ENCODE data around the gene PHC3.

Gene PHC3

DNA sequence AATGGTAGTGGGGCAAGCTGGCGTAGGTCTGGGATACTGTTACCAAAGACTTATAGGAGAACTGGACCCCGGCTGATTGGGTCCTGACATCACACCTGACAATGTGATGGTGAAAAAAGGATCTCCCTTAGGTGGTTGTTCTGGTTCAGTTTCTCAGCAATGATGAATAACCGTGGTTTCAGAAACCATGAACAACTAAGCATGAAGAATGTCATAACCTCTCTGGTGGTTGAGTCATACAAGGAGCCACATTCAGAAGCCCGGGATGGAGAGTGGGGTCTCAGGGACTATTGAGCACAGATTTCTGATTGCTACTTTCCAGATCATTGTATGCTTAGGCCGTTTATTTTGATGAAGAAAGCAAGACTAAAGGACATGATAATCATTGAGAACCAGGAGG lies 126.3 kb downstream of the PHC3 start:
- in situ Hi-C loops (cut with MboI; ENCODE audit: low sequenced_read_pairs, unreplicated experiment) = no loop called here
- peak; percentile 51 for DNase-seq (ENCODE audit: low spot score)
- TF ChIP-seq, protein P1, sequence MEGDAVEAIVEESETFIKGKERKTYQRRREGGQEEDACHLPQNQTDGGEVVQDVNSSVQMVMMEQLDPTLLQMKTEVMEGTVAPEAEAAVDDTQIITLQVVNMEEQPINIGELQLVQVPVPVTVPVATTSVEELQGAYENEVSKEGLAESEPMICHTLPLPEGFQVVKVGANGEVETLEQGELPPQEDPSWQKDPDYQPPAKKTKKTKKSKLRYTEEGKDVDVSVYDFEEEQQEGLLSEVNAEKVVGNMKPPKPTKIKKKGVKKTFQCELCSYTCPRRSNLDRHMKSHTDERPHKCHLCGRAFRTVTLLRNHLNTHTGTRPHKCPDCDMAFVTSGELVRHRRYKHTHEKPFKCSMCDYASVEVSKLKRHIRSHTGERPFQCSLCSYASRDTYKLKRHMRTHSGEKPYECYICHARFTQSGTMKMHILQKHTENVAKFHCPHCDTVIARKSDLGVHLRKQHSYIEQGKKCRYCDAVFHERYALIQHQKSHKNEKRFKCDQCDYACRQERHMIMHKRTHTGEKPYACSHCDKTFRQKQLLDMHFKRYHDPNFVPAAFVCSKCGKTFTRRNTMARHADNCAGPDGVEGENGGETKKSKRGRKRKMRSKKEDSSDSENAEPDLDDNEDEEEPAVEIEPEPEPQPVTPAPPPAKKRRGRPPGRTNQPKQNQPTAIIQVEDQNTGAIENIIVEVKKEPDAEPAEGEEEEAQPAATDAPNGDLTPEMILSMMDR (IDR thresholded peaks at IDR 0.05; ENCODE audit: borderline replicate concordance, control extremely low read depth, extremely low read depth, insufficient read depth, missing control alignments) = no peak

DNA sequence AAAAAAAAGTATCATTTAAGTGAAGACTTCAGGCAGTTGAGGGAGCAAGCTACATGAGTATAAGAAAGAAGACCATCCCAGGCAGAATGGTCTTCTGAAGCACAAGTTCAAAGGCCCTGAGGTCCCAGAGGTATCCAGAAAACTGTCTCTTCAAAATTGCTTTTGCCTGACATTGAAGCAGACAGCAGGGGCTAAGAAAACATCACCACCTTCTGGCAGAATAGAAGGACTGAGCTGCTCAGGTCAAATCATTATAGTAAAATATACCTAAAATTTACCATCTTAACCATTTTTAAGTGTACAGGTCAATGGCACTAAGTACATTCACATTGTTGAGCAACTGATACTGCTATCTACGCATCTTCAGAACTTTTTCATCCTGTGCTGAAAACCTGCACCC lies 127.3 kb downstream of the PHC3 start:
- TF ChIP-seq, protein P1 (IDR thresholded peaks at IDR 0.05; ENCODE audit: borderline replicate concordance, control extremely low read depth, extremely low read depth, insufficient read depth, missing control alignments) = peak; percentile 34
- in situ Hi-C loops (cut with MboI; ENCODE audit: low sequenced_read_pairs, unreplicated experiment) = no loop called here
- DNase-seq (ENCODE audit: low spot score) = no peak

GRCh38 chr3:170052398-170052797 lies 129.1 kb downstream of the PHC3 start:
- in situ Hi-C loops (cut with MboI; ENCODE audit: low sequenced_read_pairs, unreplicated experiment) = no loop called here
- DNase-seq (ENCODE audit: low spot score) = no peak
- TF ChIP-seq, protein P1 (IDR thresholded peaks at IDR 0.05; ENCODE audit: borderline replicate concordance, control extremely low read depth, extremely low read depth, insufficient read depth, missing control alignments) = no peak

DNA sequence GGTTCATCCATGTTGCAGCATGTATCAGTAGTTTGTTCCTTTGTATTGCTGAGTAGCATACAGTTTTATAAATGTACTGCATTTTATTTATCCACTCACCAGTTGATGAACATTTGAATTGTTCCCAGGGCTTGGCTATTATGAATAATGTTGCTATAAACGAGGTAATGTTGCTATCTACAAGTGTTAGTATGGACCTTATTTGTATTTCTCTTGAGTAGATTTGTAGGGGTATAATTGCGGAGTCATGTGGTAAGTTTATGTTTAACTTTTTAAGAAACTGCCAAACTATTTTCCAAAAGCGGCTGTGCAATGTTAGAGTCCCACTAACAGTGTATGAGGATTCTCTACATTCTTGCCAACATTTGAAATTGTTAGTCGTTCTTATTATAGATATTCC lies 130.8 kb downstream of the PHC3 start:
- TF ChIP-seq, protein P1 (IDR thresholded peaks at IDR 0.05; ENCODE audit: borderline replicate concordance, control extremely low read depth, extremely low read depth, insufficient read depth, missing control alignments) = no peak
- in situ Hi-C loops (cut with MboI; ENCODE audit: low sequenced_read_pairs, unreplicated experiment) = no loop called here
- DNase-seq (ENCODE audit: low spot score) = no peak

- in situ Hi-C loops (cut with MboI; ENCODE audit: low sequenced_read_pairs, unreplicated experiment) = loop anchor here (25.0 kb wide), 1 partner anchor 763 kb away; no protein-coding TSS in a partner anchor
- TF ChIP-seq, protein P1 (IDR thresholded peaks at IDR 0.05; ENCODE audit: borderline replicate concordance, control extremely low read depth, extremely low read depth, insufficient read depth, missing control alignments) = no peak
- DNase-seq (ENCODE audit: low spot score) = no peak
Observed at GRCh38 chr3:170049146-170050000, 132.2 kb downstream of the PHC3 start.

- TF ChIP-seq, protein P1 (IDR thresholded peaks at IDR 0.05; ENCODE audit: borderline replicate concordance, control extremely low read depth, extremely low read depth, insufficient read depth, missing control alignments) = no peak
- in situ Hi-C loops (cut with MboI; ENCODE audit: low sequenced_read_pairs, unreplicated experiment) = loop anchor here (25.0 kb wide), 1 partner anchor 765 kb away; no protein-coding TSS in a partner anchor
- no peak for DNase-seq (ENCODE audit: low spot score)
Observed at GRCh38 chr3:170047133-170047404, 134.5 kb downstream of the PHC3 start.

Data from GM13976 (cell line).